Measurements from ENCODE around the gene FMNL2.

DNA sequence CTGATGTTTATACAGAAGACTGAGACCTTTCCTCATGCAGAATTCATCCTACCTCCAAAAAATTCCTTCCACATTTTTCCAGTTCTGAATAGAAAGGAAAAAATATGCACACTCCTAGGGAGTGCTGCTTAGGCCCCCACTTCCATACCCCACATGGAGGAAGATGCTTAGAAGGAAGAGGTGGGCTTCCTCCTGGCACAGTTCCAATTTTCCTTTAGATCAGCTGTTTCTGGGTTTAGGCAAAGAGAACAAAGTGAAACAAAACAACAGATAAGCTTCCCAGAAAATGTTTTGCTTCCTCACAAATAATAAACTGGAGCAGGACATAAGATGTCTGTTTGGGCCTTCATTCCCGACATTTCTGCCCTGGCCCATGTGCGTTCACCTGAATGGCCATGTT lies 209.7 kb downstream of the FMNL2 start:
- TF ChIP-seq, protein P1, sequence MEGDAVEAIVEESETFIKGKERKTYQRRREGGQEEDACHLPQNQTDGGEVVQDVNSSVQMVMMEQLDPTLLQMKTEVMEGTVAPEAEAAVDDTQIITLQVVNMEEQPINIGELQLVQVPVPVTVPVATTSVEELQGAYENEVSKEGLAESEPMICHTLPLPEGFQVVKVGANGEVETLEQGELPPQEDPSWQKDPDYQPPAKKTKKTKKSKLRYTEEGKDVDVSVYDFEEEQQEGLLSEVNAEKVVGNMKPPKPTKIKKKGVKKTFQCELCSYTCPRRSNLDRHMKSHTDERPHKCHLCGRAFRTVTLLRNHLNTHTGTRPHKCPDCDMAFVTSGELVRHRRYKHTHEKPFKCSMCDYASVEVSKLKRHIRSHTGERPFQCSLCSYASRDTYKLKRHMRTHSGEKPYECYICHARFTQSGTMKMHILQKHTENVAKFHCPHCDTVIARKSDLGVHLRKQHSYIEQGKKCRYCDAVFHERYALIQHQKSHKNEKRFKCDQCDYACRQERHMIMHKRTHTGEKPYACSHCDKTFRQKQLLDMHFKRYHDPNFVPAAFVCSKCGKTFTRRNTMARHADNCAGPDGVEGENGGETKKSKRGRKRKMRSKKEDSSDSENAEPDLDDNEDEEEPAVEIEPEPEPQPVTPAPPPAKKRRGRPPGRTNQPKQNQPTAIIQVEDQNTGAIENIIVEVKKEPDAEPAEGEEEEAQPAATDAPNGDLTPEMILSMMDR (IDR thresholded peaks at IDR 0.05; ENCODE audit: insufficient read depth, low read length, poor library complexity, severe bottlenecking) = no peak
- TF ChIP-seq EZH2phosphoT487 (conservative IDR thresholded peaks at IDR 0.05; ENCODE audit: low read length) = no peak

Data from SU-DHL-6 (cell line).